Thoracic aorta (tissue), 2 donors: ENCODE measurements around the gene IQSEC1. TPM values are rescaled to one million over a fixed set of nuclear protein-coding genes. Genes with fewer than 3 reads are reported as not detected.
"Not testable (repeated sequence)": the region's sequence is repeated elsewhere in the genome, so short reads cannot be mapped to it uniquely, and the experiment has no call there.

Source experiments
- ATAC-seq: fragments of 150-250 bp; one replicate; pipeline ENCODE4 v1.8.0; 2017; ENCODE audit warnings: low read depth; ENCODE audit not compliant: insufficient number of reproducible peaks, low FRiP score
- DNase-seq: peaks from one replicate; pipeline ENCODE4 v3.0.0-alpha.2; 2020; ENCODE audit warnings: low spot score
- H3K27ac ChIP-seq, 2 donors: fragments of 200-600 bp; sonication (generic); 1 replicate in 1 of 2; 2 replicates in 1 of 2; pipeline ENCODE4 v1.5.1; 2016; ENCODE audit warnings: mild to moderate bottlenecking in 2 of 2, moderate library complexity in 2 of 2
- H3K27me3 ChIP-seq: fragments of 200-600 bp; sonication (generic); replicated peaks from 2 replicates; pipeline ENCODE4 v1.6.0; 2016; ENCODE audit warnings: mild to moderate bottlenecking; ENCODE audit not compliant: insufficient read depth
- H3K36me3 ChIP-seq: fragments of 200-600 bp; sonication (generic); one replicate; pipeline ENCODE4 v1.5.1; 2016
- H3K4me1 ChIP-seq, 2 donors: fragments of 200-600 bp; sonication (generic); 1 replicate in 1 of 2; 2 replicates in 1 of 2; pipeline versions ENCODE4 v1.5.1 to v1.6.0; 2016; ENCODE audit warnings: low read depth in 2 of 2, mild to moderate bottlenecking in 1 of 2; ENCODE audit not compliant: control insufficient read depth in 1 of 2
- H3K4me3 ChIP-seq: fragments of 200-600 bp; sonication (generic); 2 replicates; pipeline ENCODE4 v1.5.1; 2016; ENCODE audit warnings: mild to moderate bottlenecking
- H3K9me3 ChIP-seq: fragments of 200-600 bp; sonication (generic); 2 replicates; pipeline ENCODE4 v1.5.1; 2016
- CTCF ChIP-seq: fragments of 200-600 bp; sonication (generic); IDR thresholded peaks from one replicate; pipeline ENCODE4 v1.5.1; 2019; ENCODE audit warnings: antibody characterized with exemption
- total RNA-seq, 2 donors: library from RNA; depleted of rRNA; stranded (reverse); fragments of >200 nt; gene quantifications; one replicate each; pipeline versions ENCODE4 v1.1.0 to v1.2.3, GENCODE V29; 2016

The IQSEC1 gene
- total RNA-seq, 2 donors from 2014 or later: 93.6 to 121 TPM

- Histone ChIP-seq H3K27ac (no peak overlapping the region), H3K4me3 (no peak overlapping the region), H3K27me3 (no peaks in the 10 kb centered on the region), H3K36me3 (no peaks in the 10 kb centered on the region), H3K9me3 (no peaks in the 10 kb centered on the region), H3K4me1 (no peaks in the 10 kb centered on the region)
- ATAC-seq: no peak
- TF ChIP-seq CTCF: no peak
- DNase-seq: no peak
Measured at GRCh38 chr3:12859840-12860239, 213.4 kb downstream of the IQSEC1 start.

- ATAC-seq: no peak
- Histone ChIP-seq H3K4me3 (no peak overlapping the region), H3K27ac (no peak overlapping the region), H3K4me1 (no peaks in the 10 kb centered on the region), H3K36me3 (no peaks in the 10 kb centered on the region), H3K9me3 (no peaks in the 10 kb centered on the region), H3K27me3 (no peaks in the 10 kb centered on the region)
- no peak for DNase-seq
- no peak for TF ChIP-seq CTCF
Measured at GRCh38 chr3:12856626-12857025, 216.6 kb downstream of the IQSEC1 start.

- Histone ChIP-seq H3K27ac (no peak overlapping the region), H3K4me1 (no peaks in the 10 kb centered on the region), H3K9me3 (no peaks in the 10 kb centered on the region), H3K36me3 (no peaks in the 10 kb centered on the region), H3K27me3 (no peaks in the 10 kb centered on the region), H3K4me3 (no peak overlapping the region)
- no peak for TF ChIP-seq CTCF
- ATAC-seq (no peak), DNase-seq (no peak)
Measured at GRCh38 chr3:12854565-12854964, 218.7 kb downstream of the IQSEC1 start.

GRCh38 chr3:12853847-12854246 lies 219.4 kb downstream of the IQSEC1 start:
- not testable (repeated sequence) for H3K9me3 ChIP-seq, H3K4me1 ChIP-seq, DNase-seq, H3K27me3 ChIP-seq, H3K36me3 ChIP-seq, H3K4me3 ChIP-seq, ATAC-seq, H3K27ac ChIP-seq

GRCh38 chr3:12852201-12852600 lies 221.0 kb downstream of the IQSEC1 start:
- no peak for DNase-seq
- ATAC-seq: no peak
- Histone ChIP-seq H3K4me1 (no peaks in the 10 kb centered on the region), H3K27ac (no peak overlapping the region), H3K27me3 (no peaks in the 10 kb centered on the region), H3K36me3 (no peaks in the 10 kb centered on the region), H3K9me3 (no peaks in the 10 kb centered on the region), H3K4me3 (no peak overlapping the region)
- no peak for TF ChIP-seq CTCF

Other genes with a start within 250 kb of the IQSEC1 start
- 100 to 1,000 TPM; 455 to 867 TPM for gene RPL32, start 231.9 kb downstream of the IQSEC1 start, total RNA-seq